ENCODE results near the gene HOXB3.

- TF ChIP-seq CTCF (IDR thresholded peaks at IDR 0.05) (no peak), POLR2A (IDR thresholded peaks at IDR 0.05) (no peak)
Measured at GRCh38 chr17:48571024-48571818, 18.8 kb downstream of the HOXB3 start.
